ENCODE measurements around the gene ARMC9. TPM values are rescaled to one million over a fixed set of nuclear protein-coding genes. Genes with fewer than 3 reads are reported as not detected.
A peak's percentile ranks its signal among the peaks of the same experiment; 100 is the strongest.

The ARMC9 gene
- total RNA-seq, 1 donor from 2014 or later: 11.9 TPM

DNA sequence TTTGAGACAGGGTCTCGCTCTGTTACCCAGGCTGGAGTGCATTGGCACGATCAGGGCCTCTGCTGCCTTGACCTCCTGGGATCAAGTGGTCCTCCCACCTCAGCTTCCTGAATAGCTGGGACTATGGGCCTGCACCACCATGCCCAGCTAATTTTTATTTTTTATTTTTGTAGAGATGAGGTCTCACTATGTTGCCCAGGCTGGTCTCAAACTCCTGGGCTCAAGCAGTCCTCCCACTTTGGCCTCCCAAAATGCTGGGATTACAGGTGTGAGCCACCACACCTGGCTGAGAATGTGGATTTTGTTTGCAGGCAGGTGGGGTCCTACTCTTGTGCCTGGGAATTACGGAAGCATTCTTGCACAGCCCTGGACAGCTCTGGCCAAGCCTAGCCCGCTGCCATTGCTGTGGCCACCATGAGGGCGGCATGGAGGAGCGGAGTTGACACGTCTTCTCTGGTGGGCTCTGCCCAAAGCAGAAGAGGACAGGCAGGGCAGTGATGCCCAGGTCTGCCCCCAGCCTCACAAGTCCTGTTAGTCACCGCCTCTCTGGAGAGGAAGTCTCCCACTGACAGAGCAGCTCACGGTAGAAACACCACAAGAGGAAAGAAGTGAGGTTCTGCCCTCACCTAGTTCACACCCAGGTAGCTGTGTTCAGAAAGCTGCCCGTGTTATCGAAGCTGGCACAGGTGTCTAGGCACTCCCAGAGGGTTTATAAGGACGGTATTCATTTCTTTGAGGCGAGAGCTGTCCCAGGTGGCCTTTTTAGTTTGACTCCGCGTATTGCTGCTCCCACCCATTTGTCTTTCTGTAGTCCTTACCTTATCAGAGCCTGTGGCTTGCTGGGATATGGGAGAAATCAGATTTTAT, 46.2 kb downstream of the ARMC9 start:
- no peak for DNase-seq

DNA sequence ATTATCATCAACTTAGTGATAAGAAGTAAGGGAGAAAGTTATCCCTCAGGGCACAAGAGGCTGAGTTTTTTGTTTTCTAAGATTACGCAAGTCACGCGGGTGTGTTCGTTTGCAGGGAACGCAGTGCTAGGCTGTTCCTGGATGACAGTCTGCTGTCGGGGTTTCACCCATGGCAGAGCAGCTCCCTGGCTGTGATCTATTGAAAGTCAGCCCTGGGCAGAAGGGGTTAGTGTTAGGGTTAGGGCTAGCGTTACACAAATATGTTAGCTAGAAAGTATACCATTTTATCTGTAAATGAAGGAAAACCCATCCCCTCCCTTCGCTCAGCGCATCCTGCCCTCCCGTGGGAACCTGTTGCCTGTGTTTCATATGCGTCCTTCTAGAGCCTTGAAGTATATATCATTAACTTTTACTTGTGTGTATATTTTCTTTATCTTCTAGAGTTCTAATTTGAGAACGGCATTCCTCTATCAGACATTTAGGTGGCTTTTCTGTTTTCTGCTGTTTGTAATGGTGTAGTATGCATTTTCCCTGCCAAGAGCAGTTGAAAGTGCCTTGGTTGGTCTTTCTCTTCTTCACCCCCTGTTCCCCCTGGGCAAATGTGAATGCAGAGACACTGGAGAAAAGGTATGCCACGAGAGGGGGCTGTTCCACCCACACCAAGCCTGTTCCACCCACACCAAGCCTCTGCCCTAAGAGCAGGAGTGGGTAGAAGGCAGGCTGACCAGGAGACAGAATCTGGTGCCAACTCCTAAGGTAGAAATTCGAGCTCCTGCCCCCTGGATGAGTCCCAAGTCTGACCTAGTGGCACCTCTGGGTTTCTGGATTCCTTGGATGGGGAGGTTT, 47.0 kb downstream of the ARMC9 start:
- DNase-seq: no peak

- no peak for DNase-seq
These were observed 47.9 kb downstream of the ARMC9 start for GRCh38 chr2:231246171-231246842.

GRCh38 chr2:231250146-231250545, 51.7 kb downstream of the ARMC9 start:
- no peak for DNase-seq

DNA sequence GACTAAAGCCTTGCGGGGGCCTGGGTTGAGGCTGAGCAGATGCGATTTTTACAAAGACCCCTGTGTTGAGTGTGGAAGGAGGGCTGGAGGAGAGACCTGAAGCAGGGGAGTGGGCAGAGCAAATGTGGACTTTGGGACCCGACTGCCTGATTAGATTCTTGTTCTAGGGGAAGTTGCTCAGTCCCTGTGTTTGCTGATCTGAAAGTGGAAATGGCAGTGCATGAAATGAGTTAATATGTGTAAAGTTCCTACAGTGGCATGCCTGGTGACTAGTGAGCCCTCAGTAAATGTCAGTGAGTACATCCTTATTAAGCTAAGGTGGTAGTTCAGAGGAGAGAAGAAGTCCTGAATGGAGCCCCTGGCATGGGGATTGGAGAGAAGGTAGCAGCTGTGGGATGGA, 52.3 kb downstream of the ARMC9 start:
- DNase-seq: no peak

- peak; percentile 26 for DNase-seq
These were observed 54.9 kb downstream of the ARMC9 start for GRCh38 chr2:231253292-231253691.

GRCh38 chr2:231256494-231256893, 58.1 kb downstream of the ARMC9 start:
- DNase-seq: no peak

DNA sequence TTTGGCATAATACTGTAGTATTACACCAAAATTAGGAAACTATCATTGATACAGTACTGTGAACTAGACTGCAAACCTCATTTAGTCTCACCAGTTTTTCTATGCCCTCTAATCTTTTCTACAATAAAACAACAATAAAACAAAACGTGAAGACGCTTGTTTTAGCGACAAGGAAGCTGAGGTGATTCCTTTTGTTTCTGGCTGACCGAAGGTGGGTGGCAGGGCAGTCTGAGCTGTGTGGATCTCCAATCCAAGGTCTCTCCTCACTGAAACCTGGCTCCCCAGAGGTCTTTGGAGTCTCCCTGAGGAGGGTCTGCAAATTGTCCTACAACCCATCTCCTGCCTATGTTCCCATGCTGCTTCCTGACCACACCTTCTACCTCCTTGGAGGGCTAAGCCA, 59.3 kb downstream of the ARMC9 start:
- DNase-seq: no peak

- no peak for DNase-seq
These were observed 60.3 kb downstream of the ARMC9 start for GRCh38 chr2:231258701-231259100.

DNA sequence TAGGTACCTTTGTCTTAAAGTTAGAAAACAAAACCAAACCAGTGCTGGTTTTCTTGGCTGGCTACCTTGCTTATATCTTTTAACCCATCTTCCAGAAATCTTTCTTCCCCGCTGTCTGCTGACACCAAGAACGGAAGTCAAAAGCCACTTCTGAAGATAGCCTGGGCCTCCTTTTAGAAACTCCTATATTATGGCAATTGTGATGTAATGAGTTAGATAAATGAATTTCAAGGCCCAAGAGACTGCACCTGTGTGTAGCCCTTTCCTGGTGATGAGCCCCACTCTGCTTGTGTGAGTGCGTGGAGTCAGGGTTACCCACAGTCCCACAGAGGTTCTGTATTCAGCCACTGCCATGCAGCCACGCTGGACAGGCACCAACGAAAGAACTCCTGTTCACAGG, 60.7 kb downstream of the ARMC9 start:
- no peak for DNase-seq

- DNase-seq: no peak
These were observed 62.2 kb downstream of the ARMC9 start for GRCh38 chr2:231260442-231261208.

DNA sequence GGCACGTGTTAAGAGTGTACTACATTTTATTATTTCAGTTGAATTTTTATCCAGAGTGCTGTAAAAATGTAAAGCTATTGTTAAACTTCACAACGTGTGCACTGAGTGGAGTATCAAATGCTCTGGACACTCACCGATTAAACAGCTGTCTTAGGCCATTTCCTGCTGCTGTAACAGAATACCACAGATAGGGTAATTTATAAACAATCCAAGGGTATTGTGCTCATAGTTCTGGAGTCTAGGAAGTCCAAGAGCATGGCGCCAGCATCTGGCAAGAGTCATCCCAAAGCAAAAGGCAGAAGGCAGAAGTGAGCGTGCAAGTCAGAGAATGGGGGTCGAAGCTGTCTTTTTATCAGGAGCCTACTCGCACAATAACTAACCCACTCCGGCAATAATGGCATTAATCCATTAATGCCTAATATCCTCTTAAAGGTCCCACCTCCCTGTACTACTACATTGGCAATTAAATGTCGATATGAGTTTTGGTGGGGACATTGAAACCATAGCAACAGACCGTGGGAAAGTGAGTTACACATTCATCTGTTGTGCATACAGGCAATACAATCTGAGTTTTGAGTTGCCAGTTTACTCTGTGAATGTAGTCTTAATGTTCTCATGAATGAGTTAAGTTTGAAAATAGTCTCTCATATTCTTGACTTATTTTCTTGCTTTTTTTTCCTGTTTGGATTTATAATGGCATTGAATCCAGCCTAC, 64.8 kb downstream of the ARMC9 start:
- DNase-seq: peak; percentile 3

DNA sequence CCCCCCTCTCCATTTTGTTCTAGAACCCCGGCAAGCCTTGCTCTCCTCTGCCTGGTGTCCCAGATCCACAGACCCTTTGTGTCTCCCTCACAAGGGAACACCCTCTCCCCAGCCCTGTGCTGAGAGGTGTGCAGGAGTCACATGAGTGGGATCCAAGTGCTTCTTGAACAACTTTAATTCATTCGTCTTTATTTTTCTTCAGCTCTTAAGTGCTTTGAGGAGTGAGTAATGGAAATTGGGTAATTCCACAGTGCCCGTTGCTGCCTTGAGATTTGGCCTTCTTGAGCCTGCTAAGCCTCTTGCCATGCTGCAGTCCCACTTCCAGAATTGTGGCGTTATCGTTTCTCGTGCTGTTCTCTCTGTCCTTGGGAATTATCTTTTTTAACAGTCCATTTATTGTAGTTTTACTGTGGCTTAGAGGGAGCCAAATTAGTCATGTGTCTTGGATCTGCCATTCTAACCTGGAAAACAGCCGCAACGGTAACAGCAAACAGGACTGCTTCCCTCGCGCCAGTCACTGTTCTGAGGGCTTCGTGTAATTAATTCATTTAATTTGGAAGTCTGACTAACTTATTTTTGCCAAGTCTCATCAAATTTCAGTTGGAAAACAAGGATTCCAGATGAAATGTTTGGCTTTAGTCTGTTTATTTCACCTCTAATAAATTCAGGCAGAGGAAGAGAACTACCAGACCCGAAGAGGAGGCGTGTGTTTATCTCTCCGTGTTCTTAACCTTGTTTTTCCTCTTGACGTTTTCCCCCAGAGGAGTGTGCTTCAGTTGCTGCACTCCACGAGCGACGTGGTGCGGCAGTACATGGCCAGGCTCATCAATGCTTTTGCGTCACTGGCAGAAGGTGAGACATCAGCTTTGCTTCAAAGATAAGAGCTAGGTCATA, 72.0 kb downstream of the ARMC9 start:
- DNase-seq: peak; percentile 40

GRCh38 chr2:231272991-231273390, 74.6 kb downstream of the ARMC9 start:
- no peak for DNase-seq

GRCh38 chr2:231276987-231277386, 78.6 kb downstream of the ARMC9 start:
- no peak for DNase-seq

DNA sequence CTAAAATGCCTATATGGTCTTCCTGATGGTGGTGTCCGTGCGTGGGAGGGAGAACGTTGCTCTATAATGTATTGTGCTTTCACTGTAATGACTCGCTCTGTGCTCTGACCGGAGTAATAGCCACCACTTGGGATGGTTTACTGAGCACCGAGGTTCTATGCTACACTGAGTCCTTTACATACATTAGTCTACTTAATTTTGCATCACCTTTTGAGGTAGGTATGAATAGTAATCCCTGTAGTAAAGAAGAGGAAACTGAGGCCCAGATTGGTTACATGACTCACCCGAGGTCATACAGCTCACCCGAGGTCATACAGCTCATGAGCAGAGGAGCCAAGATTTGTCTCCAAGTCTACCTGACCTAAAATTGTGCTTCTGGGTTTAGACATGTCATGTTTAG, 79.5 kb downstream of the ARMC9 start:
- DNase-seq: no peak

DNA sequence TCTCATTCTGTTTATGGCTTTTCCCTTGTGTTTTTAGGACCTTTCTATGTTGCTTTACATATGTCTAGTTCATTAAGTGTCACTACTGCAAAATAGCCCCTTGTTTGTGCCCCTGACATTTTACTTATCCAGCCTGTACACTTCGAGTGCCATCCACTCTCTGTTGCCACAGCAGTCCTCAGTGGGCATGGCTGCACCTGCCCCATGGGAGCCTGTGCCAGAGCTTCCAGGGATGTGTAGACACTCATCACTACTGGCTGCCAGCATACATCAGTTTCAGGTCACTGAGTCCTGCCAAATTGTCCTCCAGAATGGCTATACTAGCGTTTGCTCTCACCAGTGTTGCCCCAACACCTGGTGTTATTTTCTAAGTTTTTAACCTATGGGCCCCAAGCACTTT, 80.4 kb downstream of the ARMC9 start:
- no peak for DNase-seq

GRCh38 chr2:231280846-231281245, 82.4 kb downstream of the ARMC9 start:
- no peak for DNase-seq

DNA sequence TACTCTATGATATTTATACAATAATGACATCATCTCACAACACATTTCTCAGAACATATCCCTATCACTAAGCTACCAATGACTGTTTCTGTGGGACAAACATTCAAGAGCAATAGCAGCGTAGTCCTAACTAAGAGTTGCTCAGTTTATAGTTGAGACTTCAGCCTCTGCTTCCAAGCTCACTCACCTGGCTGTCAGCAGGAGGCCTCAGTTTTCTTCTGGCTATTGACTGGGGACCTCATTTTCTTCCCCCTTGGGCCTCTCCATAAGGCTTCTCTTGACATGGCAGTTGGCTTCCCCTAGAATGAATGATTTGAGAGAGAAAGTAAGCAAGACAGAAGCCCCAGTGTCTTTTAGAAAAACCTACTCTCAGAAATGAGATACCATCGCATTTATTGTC, 85.9 kb downstream of the ARMC9 start:
- no peak for DNase-seq

DNA sequence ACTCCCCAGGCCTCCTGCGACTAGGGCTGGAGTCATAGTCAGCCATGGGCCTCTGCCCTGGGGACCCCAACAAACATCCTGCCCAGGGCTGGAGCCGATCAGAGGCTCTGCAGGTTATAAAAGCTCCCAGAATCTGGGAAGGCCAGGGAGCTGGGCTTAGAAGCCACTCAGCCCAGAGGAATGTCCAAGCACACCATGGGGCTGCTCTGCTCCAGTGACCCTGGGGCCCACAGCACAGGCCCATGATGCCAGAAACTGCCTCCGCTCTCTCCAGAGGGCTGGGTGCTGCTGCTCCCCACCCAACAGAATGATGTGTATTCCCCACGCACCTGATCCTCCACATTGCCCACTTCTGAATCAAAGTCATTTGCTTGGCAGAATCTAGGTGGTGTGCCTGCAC, 88.5 kb downstream of the ARMC9 start:
- no peak for DNase-seq
